Thymus (tissue), 11 donors: ENCODE measurements around the gene DGKH. TPM values are rescaled to one million over a fixed set of nuclear protein-coding genes. Genes with fewer than 3 reads are reported as not detected.
"Not testable (repeated sequence)": the region's sequence is repeated elsewhere in the genome, so short reads cannot be mapped to it uniquely, and the experiment has no call there.

Source experiments
- DNase-seq, 9 donors: peaks; one replicate each; pipeline ENCODE4 v3.0.0-alpha.2; 2013; ENCODE audit warnings: low spot score in 9 of 9, low read depth in 6 of 9, missing footprints in 1 of 9
- H3K27ac ChIP-seq, 2 donors: one replicate each; pipeline ENCODE4 v1.5.1; 2013; ENCODE audit warnings: control low read depth in 1 of 2, low read depth in 1 of 2, low read length in 1 of 2, mild to moderate bottlenecking in 1 of 2, moderate library complexity in 1 of 2
- H3K27me3 ChIP-seq, 2 donors: one replicate each; pipeline ENCODE4 v1.5.1; 2013; ENCODE audit warnings: low read length in 1 of 2; ENCODE audit not compliant: control insufficient read depth in 2 of 2, insufficient read depth in 1 of 2
- H3K36me3 ChIP-seq, 2 donors: one replicate each; pipeline ENCODE4 v1.5.1; 2013; ENCODE audit warnings: low read length in 1 of 2, mild to moderate bottlenecking in 1 of 2, moderate library complexity in 1 of 2; ENCODE audit not compliant: control insufficient read depth in 2 of 2, insufficient read depth in 2 of 2
- H3K4me1 ChIP-seq, 2 donors: one replicate each; pipeline ENCODE4 v1.5.1; 2013; ENCODE audit warnings: low read length in 2 of 2; ENCODE audit not compliant: control insufficient read depth in 2 of 2, insufficient read depth in 2 of 2
- H3K4me3 ChIP-seq, 2 donors: one replicate each; pipeline ENCODE4 v1.5.1; 2013; ENCODE audit warnings: low read length in 2 of 2, control low read depth in 1 of 2, mild to moderate bottlenecking in 1 of 2
- H3K9me3 ChIP-seq, 2 donors: one replicate each; pipeline ENCODE4 v1.5.1; 2013; ENCODE audit warnings: low read length in 1 of 2, mild to moderate bottlenecking in 1 of 2; ENCODE audit not compliant: control insufficient read depth in 2 of 2, insufficient read depth in 1 of 2
- WGBS: extraction: QIAGEN DNeasy Blood & Tissue Kit; methylation state at CpG from one replicate; pipeline ENCODE4 v1.1.7; 2013; 5-methylcytosine and 5-hydroxymethylcytosine counted together
- polyA plus RNA-seq: library from polyadenylated mRNA; stranded (reverse); fragments of 200-250 nt; gene quantifications from one replicate; pipeline ENCODE4 v1.2.3, GENCODE V29; 2013
- total RNA-seq: library from RNA; stranded (reverse); fragments of 120-200 nt; gene quantifications from one replicate; pipeline ENCODE4 v1.2.4, GENCODE V29; 2013
- donor health status: healthy.

DGKH gene
- total and polyA plus RNA-seq, 2 donors: 5.3 to 5.9 TPM

- no peak overlapping the region for H3K27ac ChIP-seq
- no peaks in the 10 kb centered on the region for H3K9me3 ChIP-seq
- no peaks in the 10 kb centered on the region for H3K27me3 ChIP-seq
- no peak for DNase-seq
- no peaks in the 10 kb centered on the region for H3K4me1 ChIP-seq
- no peak overlapping the region for H3K4me3 ChIP-seq
- H3K36me3 ChIP-seq: peaks cover 4 to 8% of the 10 kb centered on the region in 2 donors
- WGBS: 93% methylated on average over 6 of the region's 6 CpGs
Measured at GRCh38 chr13:42064259-42064658, 15.8 kb downstream of the DGKH start.

GRCh38 chr13:42064966-42065365, 16.5 kb downstream of the DGKH start:
- 98% methylated on average over 5 of the region's 5 CpGs for WGBS
- Histone ChIP-seq H3K36me3 (peaks cover 4 to 8% of the 10 kb centered on the region in 2 donors), H3K27ac (no peak overlapping the region), H3K4me1 (no peaks in the 10 kb centered on the region), H3K9me3 (no peaks in the 10 kb centered on the region), H3K27me3 (no peaks in the 10 kb centered on the region), H3K4me3 (no peak overlapping the region)
- DNase-seq: no peak

DNA sequence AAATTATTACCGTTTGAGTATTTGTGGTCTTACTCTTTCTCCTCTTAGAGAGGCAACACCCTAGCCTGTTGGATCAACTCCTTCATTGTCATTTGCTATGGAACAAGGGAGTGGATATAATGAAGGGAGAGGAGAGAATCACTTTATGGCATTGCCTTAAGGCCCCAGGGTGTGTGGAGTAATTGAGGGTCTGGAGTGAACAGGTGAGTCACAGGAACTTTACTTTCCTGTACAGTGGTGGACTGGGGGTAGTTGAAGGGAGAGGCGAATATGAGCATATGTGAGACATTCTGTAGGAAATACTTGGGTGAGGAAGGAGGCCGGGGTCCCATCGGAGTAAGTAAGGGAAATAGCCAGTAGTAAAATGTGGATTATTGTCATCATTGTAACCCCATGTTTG, 17.0 kb downstream of the DGKH start:
- no peaks in the 10 kb centered on the region for H3K9me3 ChIP-seq
- over 99% methylated on average over 4 of the region's 4 CpGs for WGBS
- H3K36me3 ChIP-seq: peaks cover 4 to 8% of the 10 kb centered on the region in 2 donors
- H3K27me3 ChIP-seq: no peaks in the 10 kb centered on the region
- H3K27ac ChIP-seq: no peak overlapping the region
- DNase-seq: no peak
- H3K4me3 ChIP-seq: no peak overlapping the region
- no peaks in the 10 kb centered on the region for H3K4me1 ChIP-seq

DNA sequence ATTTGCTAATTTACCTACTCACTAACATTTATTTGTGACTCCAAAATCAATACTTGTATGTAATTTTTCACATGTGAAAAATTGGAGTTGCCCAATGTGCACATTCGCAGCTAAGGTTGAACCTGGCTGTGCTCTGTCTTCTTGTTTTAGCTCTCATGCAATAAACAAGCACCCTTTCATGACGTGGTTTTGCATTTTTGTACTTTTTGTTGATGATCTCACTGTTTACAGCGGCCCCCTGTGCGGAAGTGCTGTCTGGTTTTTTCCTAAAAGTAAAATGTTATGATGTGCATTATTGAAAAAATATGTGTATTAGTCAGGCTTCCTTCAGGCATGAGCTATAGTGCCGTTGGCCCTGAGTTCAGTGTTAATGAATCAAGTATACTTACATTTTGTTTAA, 18.1 kb downstream of the DGKH start:
- peaks cover 0 to 8% of the 10 kb centered on the region in 2 donors for H3K36me3 ChIP-seq
- 77% methylated on average over 5 of the region's 5 CpGs for WGBS
- DNase-seq: no peak
- no peak overlapping the region for H3K27ac ChIP-seq
- H3K4me1 ChIP-seq: peaks cover 0 to 2% of the 10 kb centered on the region in 2 donors
- no peak overlapping the region for H3K4me3 ChIP-seq
- no peaks in the 10 kb centered on the region for H3K9me3 ChIP-seq
- H3K27me3 ChIP-seq: no peaks in the 10 kb centered on the region

GRCh38 chr13:42068886-42069285, 20.4 kb downstream of the DGKH start:
- WGBS: 55% methylated on average over 3 of the region's 3 CpGs
- Histone ChIP-seq H3K4me1 (peaks cover 0 to 4% of the 10 kb centered on the region in 2 donors), H3K36me3 (peaks cover 0 to 4% of the 10 kb centered on the region in 2 donors), H3K27ac (no peak overlapping the region), H3K27me3 (no peaks in the 10 kb centered on the region), H3K9me3 (no peaks in the 10 kb centered on the region), H3K4me3 (no peak overlapping the region)
- DNase-seq: no peak

DNA sequence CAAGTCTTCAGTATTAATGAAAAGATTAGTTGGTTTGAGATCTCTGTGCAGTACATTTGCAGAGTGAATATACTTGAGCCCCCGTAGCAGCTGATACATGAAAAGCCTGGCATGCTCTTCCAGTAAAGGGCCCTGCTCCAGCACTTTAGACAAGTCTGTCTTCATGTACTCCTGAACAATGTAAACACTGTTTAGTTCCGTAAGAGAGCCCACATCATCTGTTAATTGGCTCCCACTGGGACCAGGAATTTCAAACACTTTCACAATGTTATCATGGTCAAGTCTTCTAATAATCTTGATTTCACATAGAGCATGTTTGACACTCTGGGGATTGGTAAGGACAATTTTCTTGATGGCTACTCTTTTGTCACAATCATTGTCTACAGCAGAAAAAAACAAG, 22.2 kb downstream of the DGKH start:
- H3K27me3 ChIP-seq: not testable (repeated sequence)

GRCh38 chr13:42071179-42071578, 22.7 kb downstream of the DGKH start:
- WGBS: 97% methylated on average over 4 of the region's 4 CpGs
- not testable (repeated sequence) for H3K9me3 ChIP-seq, H3K27ac ChIP-seq, H3K36me3 ChIP-seq, H3K4me1 ChIP-seq, H3K27me3 ChIP-seq, DNase-seq, H3K4me3 ChIP-seq

More for the DNA sequence above, 22.2 kb downstream of the DGKH start:
- not testable (repeated sequence) for DNase-seq, H3K9me3 ChIP-seq, H3K36me3 ChIP-seq, H3K27ac ChIP-seq, H3K4me3 ChIP-seq, H3K4me1 ChIP-seq
- over 99% methylated on average over 2 of the region's 2 CpGs for WGBS

GRCh38 chr13:42071672-42072419, 23.4 kb downstream of the DGKH start:
- WGBS: 74% methylated on average over 12 of the region's 12 CpGs
- Histone ChIP-seq H3K27ac (no peak overlapping the region), H3K4me1 (peaks cover 0 to 4% of the 10 kb centered on the region in 2 donors), H3K4me3 (no peak overlapping the region), H3K9me3 (no peaks in the 10 kb centered on the region), H3K36me3 (no peaks in the 10 kb centered on the region), H3K27me3 (no peaks in the 10 kb centered on the region)
- peak in 1 of 9 donors; percentile 29 for DNase-seq

DNA sequence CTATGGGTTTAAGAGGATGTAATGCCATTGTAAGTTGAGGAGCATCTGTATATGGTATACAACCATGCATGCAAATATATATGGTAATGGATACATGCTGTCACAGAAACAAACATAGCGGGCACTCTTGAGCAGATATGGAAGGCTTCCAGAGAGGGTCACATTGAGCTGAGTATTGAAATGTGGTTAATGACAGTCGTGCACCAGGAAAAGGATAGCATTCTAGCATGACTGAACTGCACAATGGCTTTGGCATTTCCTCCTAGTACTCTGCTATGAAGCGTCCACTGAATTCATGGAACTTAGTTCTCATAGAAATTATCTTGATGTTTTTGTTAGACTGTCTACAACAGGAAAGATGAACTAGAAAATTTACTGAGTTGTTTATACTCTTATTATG, 25.2 kb downstream of the DGKH start:
- H3K4me3 ChIP-seq: no peak overlapping the region
- WGBS: 94% methylated on average over 3 of the region's 3 CpGs
- no peaks in the 10 kb centered on the region for H3K27me3 ChIP-seq
- H3K27ac ChIP-seq: no peak overlapping the region
- DNase-seq: no peak
- H3K36me3 ChIP-seq: no peaks in the 10 kb centered on the region
- no peaks in the 10 kb centered on the region for H3K9me3 ChIP-seq
- H3K4me1 ChIP-seq: peaks cover 0 to 4% of the 10 kb centered on the region in 2 donors
